ENCODE results near the gene SLC6A1. TPM values are rescaled to one million over a fixed set of nuclear protein-coding genes. Genes with fewer than 3 reads are reported as not detected.

The SLC6A1 gene
- polyA plus RNA-seq, 2 of the 4 experiments (the other 2 are of a cell fraction) = not detected

DNA sequence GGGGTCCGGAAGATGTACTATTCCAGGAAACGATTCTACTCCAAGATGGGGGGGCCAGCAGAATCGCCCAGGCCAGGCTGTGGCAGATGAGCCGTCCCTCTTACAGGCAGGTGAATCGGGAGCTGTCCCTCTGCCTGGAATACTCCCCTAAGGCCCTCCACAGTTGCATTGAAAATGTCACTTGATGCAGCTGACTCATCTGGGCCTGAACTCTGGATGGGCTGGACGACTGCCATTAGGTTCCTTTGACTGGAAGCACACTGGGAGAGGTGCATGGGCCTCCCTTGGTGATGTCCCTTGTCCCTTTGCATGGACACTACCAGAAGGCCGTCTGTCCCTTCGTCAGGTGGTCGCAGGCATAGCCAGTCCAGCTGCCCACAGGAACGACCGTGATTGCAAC, 92.1 kb downstream of the SLC6A1 start:
- FAIRE-seq (no peak), DNase-seq (ENCODE audit: low read depth in 1 of 2, low spot score in 1 of 2) (no peak), ATAC-seq (peak in 1 of 2 experiments; percentile 35; a peak in 2 of 6 replicates)
- Histone ChIP-seq H3K4me3 (no peak overlapping the region), H3K4me2 (no peak overlapping the region), H3K4me1 (peaks cover 21% of the 10 kb centered on the region), H3K27ac (0 out of 6 replicates have a peak overlapping the region, but pooled peaks of 1 of the 2 experiments have one; percentile 32), H3K9me3 (no peaks in the 10 kb centered on the region)
- CTCF ChIA-PET = interaction anchor here (1.0 to 2.9 kb wide), 3 partner anchors 9 to 70 kb away, joined by 3 to 12 read pairs (median 11); partner anchors contain the start of gene HRH1
- 58% methylated on average over 7 of the region's 11 CpGs for WGBS (ENCODE audit: missing lambda C conversion rate)
- TF ChIP-seq POLR2AphosphoS2 (conservative IDR thresholded peaks at IDR 0.05; ENCODE audit: low read length) (no peak), RAD21 (conservative IDR thresholded peaks at IDR 0.05 in 1 of 2, IDR thresholded peaks at IDR 0.05 in 1 of 2) (no peak), MAZ (IDR thresholded peaks at IDR 0.05; ENCODE audit: borderline replicate concordance, low read depth, low read length) (no peak), ZC3H11A (IDR thresholded peaks at IDR 0.05) (no peak), HDAC2 (IDR thresholded peaks at IDR 0.05) (no peak), CEBPB (IDR thresholded peaks at IDR 0.05) (no peak), HOXB5 (CRISPR knock-in tag; IDR thresholded peaks at IDR 0.05) (no peak), TFCP2L1 (CRISPR knock-in tag; IDR thresholded peaks at IDR 0.05) (no peak), SMC3 (IDR thresholded peaks at IDR 0.05) (no peak), HEYL (CRISPR knock-in tag; IDR thresholded peaks at IDR 0.05) (no peak), MYC (IDR thresholded peaks at IDR 0.05; ENCODE audit: borderline replicate concordance, low read length) (no peak), RARB (CRISPR knock-in tag; IDR thresholded peaks at IDR 0.05) (no peak), KDM1A (IDR thresholded peaks at IDR 0.05; ENCODE audit: low read depth) (no peak)
- TF ChIP-seq, protein P1, sequence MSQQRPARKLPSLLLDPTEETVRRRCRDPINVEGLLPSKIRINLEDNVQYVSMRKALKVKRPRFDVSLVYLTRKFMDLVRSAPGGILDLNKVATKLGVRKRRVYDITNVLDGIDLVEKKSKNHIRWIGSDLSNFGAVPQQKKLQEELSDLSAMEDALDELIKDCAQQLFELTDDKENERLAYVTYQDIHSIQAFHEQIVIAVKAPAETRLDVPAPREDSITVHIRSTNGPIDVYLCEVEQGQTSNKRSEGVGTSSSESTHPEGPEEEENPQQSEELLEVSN (IDR thresholded peaks at IDR 0.05; ENCODE audit: borderline replicate concordance, low read depth) = no peak
- POLR2A ChIA-PET = interaction anchor here (0.6 kb wide), 1 partner anchor 52 kb away, joined by 3 read pairs; no protein-coding TSS in a partner anchor

DNA sequence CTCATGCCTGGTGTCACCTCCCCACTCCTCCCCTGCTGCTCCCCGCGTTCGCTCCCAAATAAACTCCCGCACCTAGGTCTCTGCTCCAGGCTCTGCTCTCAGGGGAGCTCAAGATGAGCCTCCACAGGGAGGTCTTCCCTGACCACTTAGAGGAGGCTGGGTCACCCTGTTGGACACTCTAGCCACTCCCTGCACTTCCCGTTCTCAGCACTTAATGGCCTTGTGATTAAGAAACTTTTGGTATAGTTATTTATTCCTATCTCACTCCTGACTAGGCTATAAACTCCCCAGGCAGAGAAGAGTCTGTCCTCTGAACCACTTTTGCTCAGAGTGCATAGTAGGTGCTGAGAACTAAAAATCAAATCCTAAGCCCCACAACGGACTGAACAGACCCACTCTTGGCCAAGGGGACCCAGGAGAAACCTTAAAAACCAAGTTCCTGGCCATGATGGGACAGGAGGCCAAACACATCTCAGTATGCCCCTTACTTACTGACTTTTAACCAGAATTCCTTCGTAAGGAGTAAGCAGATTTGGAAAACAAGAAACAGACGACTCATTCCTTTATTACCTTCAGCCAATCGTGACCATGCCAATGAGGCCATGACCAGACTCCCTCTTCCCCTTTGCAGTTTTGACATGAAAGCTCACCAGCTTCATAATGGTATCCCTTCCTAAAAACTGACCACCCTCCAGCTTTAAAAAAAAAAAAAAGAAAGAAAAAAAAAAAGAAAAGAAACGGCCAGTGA, 92.7 kb downstream of the SLC6A1 start:
- DNase-seq (ENCODE audit: low read depth in 1 of 2, low spot score in 1 of 2) (no peak), ATAC-seq (no peak), FAIRE-seq (no peak)
- H3K4me1 ChIP-seq = peaks cover 20% of the 10 kb centered on the region
- no peak overlapping the region for H3K4me3 ChIP-seq
- ChIA-PET CTCF (interaction anchor here (1.0 to 2.8 kb wide), 3 partner anchors 9 to 70 kb away, joined by 3 to 11 read pairs (median 6); partner anchors contain the start of gene HRH1), POLR2A (interaction anchor here (0.6 kb wide), 1 partner anchor 51 kb away, joined by 3 read pairs; no protein-coding TSS in a partner anchor)
- no peaks in the 10 kb centered on the region for H3K9me3 ChIP-seq
- H3K4me2 ChIP-seq = 0 out of 3 replicates have a peak overlapping the region, but pooled peaks have one; percentile 13
- no peak for TF ChIP-seq ZSCAN20 (CRISPR knock-in tag; IDR thresholded peaks at IDR 0.05)
- no peak for TF ChIP-seq FOXS1 (CRISPR knock-in tag; IDR thresholded peaks at IDR 0.05)
- TF ChIP-seq, protein P1 (IDR thresholded peaks at IDR 0.05; ENCODE audit: borderline replicate concordance, low read depth) = no peak
- TF ChIP-seq GATA3 (IDR thresholded peaks at IDR 0.05; ENCODE audit: borderline replicate concordance) = no peak
- TF ChIP-seq CBX8 (IDR thresholded peaks at IDR 0.05) = no peak
- TF ChIP-seq, protein P2, sequence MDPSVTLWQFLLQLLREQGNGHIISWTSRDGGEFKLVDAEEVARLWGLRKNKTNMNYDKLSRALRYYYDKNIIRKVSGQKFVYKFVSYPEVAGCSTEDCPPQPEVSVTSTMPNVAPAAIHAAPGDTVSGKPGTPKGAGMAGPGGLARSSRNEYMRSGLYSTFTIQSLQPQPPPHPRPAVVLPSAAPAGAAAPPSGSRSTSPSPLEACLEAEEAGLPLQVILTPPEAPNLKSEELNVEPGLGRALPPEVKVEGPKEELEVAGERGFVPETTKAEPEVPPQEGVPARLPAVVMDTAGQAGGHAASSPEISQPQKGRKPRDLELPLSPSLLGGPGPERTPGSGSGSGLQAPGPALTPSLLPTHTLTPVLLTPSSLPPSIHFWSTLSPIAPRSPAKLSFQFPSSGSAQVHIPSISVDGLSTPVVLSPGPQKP (IDR thresholded peaks at IDR 0.05; ENCODE audit: low read depth, low read length) = no peak
- TF ChIP-seq KDM5A (IDR thresholded peaks at IDR 0.05) = no peak
- TF ChIP-seq, protein P3, sequence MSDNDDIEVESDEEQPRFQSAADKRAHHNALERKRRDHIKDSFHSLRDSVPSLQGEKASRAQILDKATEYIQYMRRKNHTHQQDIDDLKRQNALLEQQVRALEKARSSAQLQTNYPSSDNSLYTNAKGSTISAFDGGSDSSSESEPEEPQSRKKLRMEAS (IDR thresholded peaks at IDR 0.05) = no peak
- TF ChIP-seq NPAS2 (CRISPR knock-in tag; IDR thresholded peaks at IDR 0.05; ENCODE audit: borderline replicate concordance) = no peak
- no peak for TF ChIP-seq MYC (IDR thresholded peaks at IDR 0.05; ENCODE audit: borderline replicate concordance, low read length)
- TF ChIP-seq MAZ (IDR thresholded peaks at IDR 0.05; ENCODE audit: borderline replicate concordance, low read depth, low read length) = no peak
- TF ChIP-seq, protein P4, sequence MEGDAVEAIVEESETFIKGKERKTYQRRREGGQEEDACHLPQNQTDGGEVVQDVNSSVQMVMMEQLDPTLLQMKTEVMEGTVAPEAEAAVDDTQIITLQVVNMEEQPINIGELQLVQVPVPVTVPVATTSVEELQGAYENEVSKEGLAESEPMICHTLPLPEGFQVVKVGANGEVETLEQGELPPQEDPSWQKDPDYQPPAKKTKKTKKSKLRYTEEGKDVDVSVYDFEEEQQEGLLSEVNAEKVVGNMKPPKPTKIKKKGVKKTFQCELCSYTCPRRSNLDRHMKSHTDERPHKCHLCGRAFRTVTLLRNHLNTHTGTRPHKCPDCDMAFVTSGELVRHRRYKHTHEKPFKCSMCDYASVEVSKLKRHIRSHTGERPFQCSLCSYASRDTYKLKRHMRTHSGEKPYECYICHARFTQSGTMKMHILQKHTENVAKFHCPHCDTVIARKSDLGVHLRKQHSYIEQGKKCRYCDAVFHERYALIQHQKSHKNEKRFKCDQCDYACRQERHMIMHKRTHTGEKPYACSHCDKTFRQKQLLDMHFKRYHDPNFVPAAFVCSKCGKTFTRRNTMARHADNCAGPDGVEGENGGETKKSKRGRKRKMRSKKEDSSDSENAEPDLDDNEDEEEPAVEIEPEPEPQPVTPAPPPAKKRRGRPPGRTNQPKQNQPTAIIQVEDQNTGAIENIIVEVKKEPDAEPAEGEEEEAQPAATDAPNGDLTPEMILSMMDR (IDR thresholded peaks at IDR 0.05) = no peak
- TF ChIP-seq, protein P5, sequence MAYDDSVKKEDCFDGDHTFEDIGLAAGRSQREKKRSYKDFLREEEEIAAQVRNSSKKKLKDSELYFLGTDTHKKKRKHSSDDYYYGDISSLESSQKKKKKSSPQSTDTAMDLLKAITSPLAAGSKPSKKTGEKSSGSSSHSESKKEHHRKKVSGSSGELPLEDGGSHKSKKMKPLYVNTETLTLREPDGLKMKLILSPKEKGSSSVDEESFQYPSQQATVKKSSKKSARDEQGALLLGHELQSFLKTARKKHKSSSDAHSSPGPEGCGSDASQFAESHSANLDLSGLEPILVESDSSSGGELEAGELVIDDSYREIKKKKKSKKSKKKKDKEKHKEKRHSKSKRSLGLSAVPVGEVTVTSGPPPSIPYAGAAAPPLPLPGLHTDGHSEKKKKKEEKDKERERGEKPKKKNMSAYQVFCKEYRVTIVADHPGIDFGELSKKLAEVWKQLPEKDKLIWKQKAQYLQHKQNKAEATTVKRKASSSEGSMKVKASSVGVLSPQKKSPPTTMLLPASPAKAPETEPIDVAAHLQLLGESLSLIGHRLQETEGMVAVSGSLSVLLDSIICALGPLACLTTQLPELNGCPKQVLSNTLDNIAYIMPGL (CRISPR knock-in tag; IDR thresholded peaks at IDR 0.05; ENCODE audit: borderline replicate concordance) = no peak
- no peak for TF ChIP-seq RFX5 (IDR thresholded peaks at IDR 0.05)
- TF ChIP-seq KDM1A (IDR thresholded peaks at IDR 0.05; ENCODE audit: low read depth) = no peak
- no peak for TF ChIP-seq JUNB (IDR thresholded peaks at IDR 0.05)
- TF ChIP-seq HOXB13 (CRISPR knock-in tag; IDR thresholded peaks at IDR 0.05; ENCODE audit: low read depth) = no peak
- no peak for TF ChIP-seq NR3C1 (IDR thresholded peaks at IDR 0.05)
- 64% methylated on average over 10 of the region's 10 CpGs for WGBS (ENCODE audit: missing lambda C conversion rate)
- H3K27ac ChIP-seq = 0 out of 6 replicates have a peak overlapping the region, but pooled peaks of 1 of the 2 experiments have one; percentile 6

Data from A549 (cell line).